H9 (cell line): ENCODE data around the gene VSIR. TPM values are rescaled to one million over a fixed set of nuclear protein-coding genes. Genes with fewer than 3 reads are reported as not detected.

Experiments used
- DNase-seq: peaks from one replicate; pipeline ENCODE4 v3.0.0-alpha.2; 2017
- H2AFZ ChIP-seq: one replicate; pipeline ENCODE4 v1.6.1; 2013; ENCODE audit warnings: mild to moderate bottlenecking, low read length, control low read depth, moderate library complexity
- H2AK5ac ChIP-seq: 2 replicates; pipeline ENCODE4 v1.6.1; 2013; ENCODE audit warnings: low read length, control low read depth, mixed read lengths; ENCODE audit not compliant: insufficient read length
- H2BK120ac ChIP-seq: one replicate; pipeline ENCODE4 v1.6.1; 2013; ENCODE audit warnings: low read depth, mild to moderate bottlenecking, low read length, control low read depth, inconsistent platforms; ENCODE audit not compliant: poor library complexity, severe bottlenecking
- H2BK12ac ChIP-seq: 2 replicates; pipeline ENCODE4 v1.6.1; 2013; ENCODE audit warnings: low read length, control low read depth, mixed read lengths, low read depth; ENCODE audit not compliant: insufficient read length
- H2BK15ac ChIP-seq: 2 replicates; pipeline ENCODE4 v1.6.1; 2013; ENCODE audit warnings: low read depth, low read length, control low read depth
- H2BK20ac ChIP-seq: one replicate; pipeline ENCODE4 v1.6.1; 2013; ENCODE audit warnings: low read depth, mild to moderate bottlenecking, low read length, control low read depth, inconsistent platforms; ENCODE audit not compliant: poor library complexity, severe bottlenecking
- H2BK5ac ChIP-seq: 2 replicates; pipeline ENCODE4 v1.6.1; 2013; ENCODE audit warnings: low read length, control low read depth, mixed read lengths; ENCODE audit not compliant: insufficient read length
- H3K14ac ChIP-seq: 2 replicates; pipeline ENCODE4 v1.6.1; 2013; ENCODE audit warnings: low read length, control low read depth; ENCODE audit not compliant: insufficient read depth
- H3K18ac ChIP-seq: 2 replicates; pipeline ENCODE4 v1.6.1; 2013; ENCODE audit warnings: low read depth, mild to moderate bottlenecking, mixed read lengths, low read length, control low read depth; ENCODE audit not compliant: insufficient read length
- H3K23ac ChIP-seq: 2 replicates; pipeline ENCODE4 v1.6.1; 2013; ENCODE audit warnings: low read length, control low read depth, mixed read lengths, low read depth; ENCODE audit not compliant: insufficient read length
- H3K23me2 ChIP-seq: 2 replicates; pipeline ENCODE4 v1.6.1; 2013; ENCODE audit warnings: low read depth, mild to moderate bottlenecking, mixed read lengths, low read length, control low read depth; ENCODE audit not compliant: insufficient read length, poor library complexity, severe bottlenecking
- H3K27ac ChIP-seq: 2 replicates; pipeline ENCODE4 v1.5.1; 2013; ENCODE audit warnings: low read length, control low read depth, mixed read lengths, low read depth; ENCODE audit not compliant: insufficient read length
- H3K27me3 ChIP-seq: 2 replicates; pipeline ENCODE4 v1.6.1; 2013; ENCODE audit warnings: low read length, control low read depth, inconsistent platforms; ENCODE audit not compliant: insufficient read depth
- H3K4ac ChIP-seq: 2 replicates; pipeline ENCODE4 v1.6.1; 2013; ENCODE audit warnings: low read depth, mild to moderate bottlenecking, control low read depth, inconsistent platforms, low read length, moderate library complexity
- H3K4me1 ChIP-seq: 2 replicates; pipeline ENCODE4 v1.6.1; 2013; ENCODE audit warnings: low read length, control low read depth, inconsistent platforms; ENCODE audit not compliant: insufficient read depth
- H3K4me2 ChIP-seq: 2 replicates; pipeline ENCODE4 v1.6.1; 2013; ENCODE audit warnings: low read length, control low read depth, mixed read lengths; ENCODE audit not compliant: insufficient read length, insufficient read depth
- H3K56ac ChIP-seq: 2 replicates; pipeline ENCODE4 v1.6.1; 2013; ENCODE audit warnings: low read depth, mild to moderate bottlenecking, mixed read lengths, low read length, control low read depth; ENCODE audit not compliant: insufficient read length
- H3K79me1 ChIP-seq: 2 replicates; pipeline ENCODE4 v1.6.1; 2013; ENCODE audit warnings: low read depth, mild to moderate bottlenecking, moderate library complexity, low read length, control low read depth, inconsistent platforms; ENCODE audit not compliant: insufficient read depth, poor library complexity, severe bottlenecking
- H3K79me2 ChIP-seq: 2 replicates; pipeline ENCODE4 v1.6.1; 2013; ENCODE audit warnings: low read length, control low read depth, inconsistent platforms; ENCODE audit not compliant: insufficient read depth
- H3K9ac ChIP-seq: 2 replicates; pipeline ENCODE4 v1.6.1; 2013; ENCODE audit warnings: low read length, control low read depth, mixed read lengths; ENCODE audit not compliant: insufficient read length; ENCODE audit errors: extremely low read depth
- H3K9me3 ChIP-seq: one replicate; pipeline ENCODE4 v1.6.1; 2013; ENCODE audit warnings: low read depth, low read length, inconsistent platforms; ENCODE audit not compliant: control insufficient read depth
- H3T11ph ChIP-seq: one replicate; pipeline ENCODE4 v1.6.1; 2013; ENCODE audit warnings: mild to moderate bottlenecking, low read length, control low read depth, inconsistent platforms
- H4K20me1 ChIP-seq: one replicate; pipeline ENCODE4 v1.6.1; 2013; ENCODE audit not compliant: control insufficient read depth, insufficient read length, insufficient read depth
- H4K5ac ChIP-seq: 2 replicates; pipeline ENCODE4 v1.6.1; 2013; ENCODE audit warnings: low read depth, mild to moderate bottlenecking, mixed read lengths, low read length, control low read depth; ENCODE audit not compliant: insufficient read length
- H4K8ac ChIP-seq: replicated peaks from 2 replicates; pipeline ENCODE4 v1.6.1; 2013; ENCODE audit warnings: low read length, control low read depth, mixed read lengths, low read depth; ENCODE audit not compliant: insufficient read length
- H4K91ac ChIP-seq: 2 replicates; pipeline ENCODE4 v1.6.1; 2013; ENCODE audit warnings: low read depth, mild to moderate bottlenecking, moderate library complexity, mixed read lengths, low read length, control low read depth; ENCODE audit not compliant: insufficient read length
- H3K27ac Mint-ChIP-seq, 3 experiments: 2 replicates in 2 of 3; 3 replicates in 1 of 3; pipeline ENCODE4 v1.8.0; 2020 to 2021; ENCODE audit warnings: mixed read lengths in 3 of 3, mild to moderate bottlenecking in 1 of 3, moderate library complexity in 1 of 3
- H3K27me3 Mint-ChIP-seq: 2 replicates; pipeline ENCODE4 v1.8.0; 2021; ENCODE audit warnings: low read depth, mild to moderate bottlenecking, moderate library complexity, mixed read lengths
- H3K36me3 Mint-ChIP-seq, 3 experiments: 2 replicates in 2 of 3; 3 replicates in 1 of 3; pipeline ENCODE4 v1.8.0; 2020 to 2021; ENCODE audit warnings: low read depth in 3 of 3, mixed read lengths in 3 of 3; ENCODE audit not compliant: insufficient read depth in 1 of 3
- H3K4me1 Mint-ChIP-seq, 2 experiments: 2 replicates each; pipeline ENCODE4 v1.8.0; 2020; ENCODE audit warnings: mixed read lengths in 2 of 2
- H3K4me3 Mint-ChIP-seq, 2 experiments: 2 replicates in 1 of 2; 3 replicates in 1 of 2; pipeline ENCODE4 v1.8.0; 2020 to 2021; ENCODE audit warnings: mild to moderate bottlenecking in 2 of 2, mixed read lengths in 2 of 2, moderate library complexity in 1 of 2
- H3K9me3 Mint-ChIP-seq, 2 experiments: 2 replicates in 1 of 2; 3 replicates in 1 of 2; pipeline ENCODE4 v1.8.0; 2020; ENCODE audit warnings: mild to moderate bottlenecking in 2 of 2, mixed read lengths in 2 of 2, moderate library complexity in 1 of 2
- CTCF ChIP-seq: fragments of 200-600 bp; sonication (generic); conservative IDR thresholded peaks from 3 replicates; pipeline ENCODE4 v1.8.0; 2021; ENCODE audit warnings: antibody characterized with exemption, mild to moderate bottlenecking
- WGBS: extraction: QIAGEN DNeasy Blood & Tissue Kit; methylation state at CpG from one replicate; pipeline ENCODE4 v1.1.7; 2013; ENCODE audit warnings: missing lambda C conversion rate, low lambda C conversion rate, mixed read lengths; ENCODE audit not compliant: insufficient read length; ENCODE audit errors: extremely low coverage; 5-methylcytosine and 5-hydroxymethylcytosine counted together
- total RNA-seq: library from RNA; stranded (reverse); gene quantifications from 2 replicates; pipeline ENCODE4 v1.2.1, GENCODE V29; 2021

The VSIR gene
- total RNA-seq, 1 experiment from 2014 or later = 0.11 TPM

DNA sequence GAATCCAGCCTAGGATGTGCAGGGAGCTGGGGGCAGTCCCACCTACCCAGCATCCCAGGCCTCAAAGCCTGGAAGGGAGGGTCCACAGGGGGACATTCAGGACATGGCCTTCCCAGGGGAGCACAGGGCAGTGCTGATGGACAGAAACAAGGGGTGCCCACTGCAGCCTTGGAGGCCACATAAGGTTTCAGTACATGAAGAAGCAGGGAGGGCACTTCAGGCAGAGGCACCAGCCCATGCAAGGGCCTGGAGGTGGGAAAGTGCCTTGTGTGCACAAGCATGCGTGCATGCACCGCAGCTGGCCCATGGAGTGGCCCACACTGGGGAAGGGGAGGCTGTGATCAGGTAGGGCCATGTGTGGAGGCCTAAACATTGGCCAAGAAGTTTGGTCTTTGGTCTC, 62.8 kb downstream of the VSIR start:
- Histone ChIP-seq H3K27me3 (no peaks in the 10 kb centered on the region), H3K23ac (no peak overlapping the region), H3K4me2 (no peak overlapping the region), H2BK12ac (no peak overlapping the region), H4K20me1 (no peaks in the 10 kb centered on the region), H2BK120ac (no peak overlapping the region), H3K18ac (no peak overlapping the region), H3K4ac (no peak overlapping the region), H3K23me2 (no peaks in the 10 kb centered on the region), H2AK5ac (no peak overlapping the region), H3K4me1 (no peaks in the 10 kb centered on the region), H2BK15ac (no peak overlapping the region), H4K5ac (no peak overlapping the region), H2AFZ (no peak overlapping the region), H3K79me1 (no peaks in the 10 kb centered on the region), H4K8ac (no peak overlapping the region), H4K91ac (no peak overlapping the region), H3K56ac (no peak overlapping the region), H3K27ac (no peak overlapping the region), H3T11ph (no peak overlapping the region), H2BK5ac (no peak overlapping the region), H2BK20ac (no peak overlapping the region), H3K14ac (no peak overlapping the region), H3K9ac (no peak overlapping the region), H3K79me2 (no peaks in the 10 kb centered on the region), H3K9me3 (no peaks in the 10 kb centered on the region)
- Mint-ChIP-seq H3K27me3 (peaks cover 12% of the 10 kb centered on the region), H3K4me3 (no peak overlapping the region), H3K9me3 (no peaks in the 10 kb centered on the region), H3K36me3 (no peaks in the 10 kb centered on the region; a peak in 1 of 7 replicates), H3K4me1 (peaks cover 8 to 24% of the 10 kb centered on the region in 2 experiments), H3K27ac (no peak overlapping the region)
- TF ChIP-seq CTCF = no peak
- DNase-seq = no peak
- no CpG with 5 or more reads among the region's 2 CpGs for WGBS
